Measurements from ENCODE around the gene MGAT5. TPM values are rescaled to one million over a fixed set of nuclear protein-coding genes. Genes with fewer than 3 reads are reported as not detected.

The MGAT5 gene
- total RNA-seq, 2 experiments from 2014 or later = 45.3 to 52.3 TPM

- POLR2A ChIA-PET = no interaction called here
Observed at GRCh38 chr2:134417968-134418582, 164.2 kb downstream of the MGAT5 start.

GRCh38 chr2:134420259-134420658 lies 166.4 kb downstream of the MGAT5 start:
- CTCF ChIA-PET = no interaction called here
- POLR2A ChIA-PET = no interaction called here

More at GRCh38 chr2:134417968-134418582, 164.2 kb downstream of the MGAT5 start:
- CTCF ChIA-PET = interaction anchor here (0.6 kb wide), 1 partner anchor 265 kb away, joined by 3 read pairs; no protein-coding TSS in a partner anchor

GRCh38 chr2:134420920-134421319 lies 167.0 kb downstream of the MGAT5 start:
- POLR2A ChIA-PET = no interaction called here
- CTCF ChIA-PET = no interaction called here

GRCh38 chr2:134421556-134422328 lies 167.9 kb downstream of the MGAT5 start:
- CTCF ChIA-PET = no interaction called here
- POLR2A ChIA-PET = interaction anchor here (0.6 kb wide), 1 partner anchor 125 kb away, joined by 4 read pairs; no protein-coding TSS in a partner anchor

- POLR2A ChIA-PET = no interaction called here
Observed at GRCh38 chr2:134425724-134426496, 172.0 kb downstream of the MGAT5 start.

GRCh38 chr2:134426721-134427120 lies 172.8 kb downstream of the MGAT5 start:
- CTCF ChIA-PET = no interaction called here
- POLR2A ChIA-PET = no interaction called here

More at GRCh38 chr2:134425724-134426496, 172.0 kb downstream of the MGAT5 start:
- CTCF ChIA-PET = no interaction called here

- CTCF ChIA-PET = no interaction called here
- POLR2A ChIA-PET = no interaction called here
Observed at GRCh38 chr2:134429886-134430285, 176.0 kb downstream of the MGAT5 start.

GRCh38 chr2:134431838-134432434 lies 178.1 kb downstream of the MGAT5 start:
- ChIA-PET CTCF (no interaction called here), POLR2A (no interaction called here)

GRCh38 chr2:134432435-134432883 lies 178.6 kb downstream of the MGAT5 start:
- CTCF ChIA-PET = no interaction called here
- POLR2A ChIA-PET = no interaction called here

- POLR2A ChIA-PET = no interaction called here
- CTCF ChIA-PET = no interaction called here
Observed at GRCh38 chr2:134433469-134433868, 179.6 kb downstream of the MGAT5 start.

- CTCF ChIA-PET = no interaction called here
- POLR2A ChIA-PET = no interaction called here
Observed at GRCh38 chr2:134433979-134434378, 180.1 kb downstream of the MGAT5 start.

GRCh38 chr2:134435505-134435904 lies 181.6 kb downstream of the MGAT5 start:
- POLR2A ChIA-PET = no interaction called here
- CTCF ChIA-PET = interaction anchor here (3.1 kb wide), 1 partner anchor 16 kb away, joined by 12 read pairs; no protein-coding TSS in a partner anchor

GRCh38 chr2:134435936-134436335 lies 182.1 kb downstream of the MGAT5 start:
- POLR2A ChIA-PET = no interaction called here
- CTCF ChIA-PET = interaction anchor here (3.1 kb wide), 1 partner anchor 15 kb away, joined by 12 read pairs; no protein-coding TSS in a partner anchor

GRCh38 chr2:134436706-134437105 lies 182.8 kb downstream of the MGAT5 start:
- CTCF ChIA-PET = interaction anchor here (3.1 kb wide), 1 partner anchor 14 kb away, joined by 12 read pairs; no protein-coding TSS in a partner anchor
- POLR2A ChIA-PET = no interaction called here

GRCh38 chr2:134438371-134438770 lies 184.5 kb downstream of the MGAT5 start:
- ChIA-PET POLR2A (no interaction called here), CTCF (no interaction called here)

- ChIA-PET CTCF (interaction anchor here (1.3 to 2.1 kb wide), 3 partner anchors 10 to 12 kb away, joined by 4 to 7 read pairs (median 7); no protein-coding TSS in a partner anchor), POLR2A (no interaction called here)
Observed at GRCh38 chr2:134440336-134440909, 186.6 kb downstream of the MGAT5 start.

- CTCF ChIA-PET = interaction anchor here (1.3 to 2.1 kb wide), 2 partner anchors 10 to 11 kb away, joined by 4 to 7 read pairs; no protein-coding TSS in a partner anchor
- POLR2A ChIA-PET = no interaction called here
Observed at GRCh38 chr2:134441153-134441863, 187.4 kb downstream of the MGAT5 start.

- CTCF ChIA-PET = no interaction called here
- POLR2A ChIA-PET = no interaction called here
Observed at GRCh38 chr2:134443814-134444480, 190.1 kb downstream of the MGAT5 start.

Measured in activated CD8-positive, alpha-beta memory T cell treated with anti-CD3 and anti-CD28 coated beads for 36 hours (primary cell).